ENCODE data around the gene RAD51B.

RAD51B gene

GRCh38 chr14:68379510-68380328, 560.1 kb downstream of the RAD51B start:
- Histone ChIP-seq H3K27ac (no peak overlapping the region), H3K4me3 (ENCODE audit: low read depth, low read length) (no peak overlapping the region), H3K27me3 (replicated peaks) (no peaks in the 10 kb centered on the region), H3K36me3 (replicated peaks) (no peaks in the 10 kb centered on the region)
- no peak for TF ChIP-seq CTCF (IDR thresholded peaks at IDR 0.05; ENCODE audit: low read depth, low read length, missing control alignments)
- DNase-seq: no peak
- in situ Hi-C loops (cut with HindIII; ENCODE audit: low pct_ligation_motif_present, low sequenced_read_pairs): no loop called here

GRCh38 chr14:68380329-68380741, 560.8 kb downstream of the RAD51B start:
- DNase-seq: no peak
- no peak overlapping the region for H3K4me3 ChIP-seq (ENCODE audit: low read depth, low read length)
- TF ChIP-seq CTCF (IDR thresholded peaks at IDR 0.05; ENCODE audit: low read depth, low read length, missing control alignments): no peak
- no peaks in the 10 kb centered on the region for H3K36me3 ChIP-seq (replicated peaks)
- in situ Hi-C loops (cut with HindIII; ENCODE audit: low pct_ligation_motif_present, low sequenced_read_pairs): no loop called here
- H3K27ac ChIP-seq: no peak overlapping the region
- no peaks in the 10 kb centered on the region for H3K27me3 ChIP-seq (replicated peaks)

DNA sequence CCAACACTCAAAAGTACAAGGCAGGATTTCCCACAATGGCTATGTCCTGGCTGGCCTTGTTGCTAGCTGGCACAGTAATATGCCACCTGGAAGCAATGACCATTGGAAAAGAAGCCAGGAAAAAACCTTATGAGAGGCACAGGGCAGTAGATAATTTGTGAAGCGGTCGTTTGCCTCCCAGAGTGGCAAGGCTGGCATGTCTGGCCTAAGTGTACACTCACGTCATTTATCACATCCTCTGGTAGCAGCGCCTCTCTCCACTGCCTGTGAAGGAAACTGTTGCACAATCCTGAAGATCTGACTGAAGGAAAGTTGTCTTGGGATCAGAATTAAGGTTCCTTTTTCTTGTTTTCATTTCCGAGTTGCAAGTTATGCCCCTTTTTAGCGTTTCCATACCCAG, 564.8 kb downstream of the RAD51B start:
- no peaks in the 10 kb centered on the region for H3K27me3 ChIP-seq (replicated peaks)
- no peak overlapping the region for H3K4me3 ChIP-seq (ENCODE audit: low read depth, low read length)
- no peaks in the 10 kb centered on the region for H3K36me3 ChIP-seq (replicated peaks)
- DNase-seq: no peak
- H3K27ac ChIP-seq: no peak overlapping the region
- no peak for TF ChIP-seq CTCF (IDR thresholded peaks at IDR 0.05; ENCODE audit: low read depth, low read length, missing control alignments)
- in situ Hi-C loops (cut with HindIII; ENCODE audit: low pct_ligation_motif_present, low sequenced_read_pairs): no loop called here

DNA sequence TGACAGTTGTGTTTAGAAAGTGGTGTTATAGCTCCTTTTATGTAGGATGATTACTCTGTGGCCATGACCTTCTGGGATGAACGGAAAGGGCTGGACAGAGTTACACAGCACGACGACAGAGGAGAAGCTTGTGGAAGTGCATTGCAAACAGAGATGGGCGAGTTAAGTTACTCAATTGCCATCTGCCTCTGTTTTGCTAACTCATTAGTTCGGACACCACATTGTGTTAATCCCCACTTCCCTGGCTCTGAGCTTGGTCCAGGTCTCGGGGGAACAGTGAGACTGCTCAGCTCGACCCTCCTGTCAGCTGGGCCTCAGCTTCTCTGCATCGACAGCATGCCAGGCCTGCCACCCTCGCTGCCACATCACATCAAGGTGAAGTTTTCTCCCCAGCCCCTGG, 565.3 kb downstream of the RAD51B start:
- in situ Hi-C loops (cut with HindIII; ENCODE audit: low pct_ligation_motif_present, low sequenced_read_pairs): no loop called here
- TF ChIP-seq CTCF (IDR thresholded peaks at IDR 0.05; ENCODE audit: low read depth, low read length, missing control alignments): no peak
- no peak for DNase-seq
- H3K27me3 ChIP-seq (replicated peaks): no peaks in the 10 kb centered on the region
- H3K27ac ChIP-seq: no peak overlapping the region
- no peak overlapping the region for H3K4me3 ChIP-seq (ENCODE audit: low read depth, low read length)
- H3K36me3 ChIP-seq (replicated peaks): no peaks in the 10 kb centered on the region

DNA sequence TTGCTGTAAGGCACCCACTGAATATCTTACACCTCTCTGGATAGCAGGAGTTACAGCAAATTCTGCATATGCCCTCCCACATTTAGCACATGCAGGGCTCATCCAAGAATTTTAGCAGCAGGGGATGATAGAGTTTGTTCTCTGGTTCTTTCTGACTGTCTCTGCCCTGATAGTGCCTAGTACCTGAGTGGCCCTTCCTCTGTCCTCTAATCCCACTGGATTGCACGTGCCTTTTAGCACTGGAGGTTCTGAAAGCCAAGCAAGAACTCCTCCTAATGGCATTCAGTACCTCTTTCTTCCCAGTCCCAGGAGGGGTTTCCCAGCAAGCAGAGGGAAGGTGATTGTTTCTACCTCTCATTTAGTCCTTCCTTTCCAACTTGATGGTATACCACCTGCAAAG, 566.9 kb downstream of the RAD51B start:
- H3K27me3 ChIP-seq (replicated peaks): no peaks in the 10 kb centered on the region
- H3K4me3 ChIP-seq (ENCODE audit: low read depth, low read length): no peak overlapping the region
- no peak overlapping the region for H3K27ac ChIP-seq
- TF ChIP-seq CTCF (IDR thresholded peaks at IDR 0.05; ENCODE audit: low read depth, low read length, missing control alignments): no peak
- DNase-seq: no peak
- no peaks in the 10 kb centered on the region for H3K36me3 ChIP-seq (replicated peaks)
- in situ Hi-C loops (cut with HindIII; ENCODE audit: low pct_ligation_motif_present, low sequenced_read_pairs): no loop called here
